GM20000 (cell line): ENCODE measurements around the gene PIM1.

Experiments used
- DNase-seq: peaks from one replicate; pipeline ENCODE4 v3.0.0; 2012; ENCODE audit warnings: low spot score
- CTCF ChIP-seq: IDR thresholded peaks from 2 replicates; pipeline ENCODE4 v1.5.1; 2012; ENCODE audit warnings: mild to moderate bottlenecking, control low read depth; ENCODE audit errors: extremely low read depth, missing control alignments

Gene PIM1

GRCh38 chr6:37210313-37210968 lies 40.5 kb downstream of the PIM1 start:
- peak; percentile 67 for DNase-seq
- peak; percentile 63 for TF ChIP-seq CTCF

GRCh38 chr6:37212268-37212667 lies 42.3 kb downstream of the PIM1 start:
- TF ChIP-seq CTCF = no peak
- no peak for DNase-seq

- no peak for DNase-seq
- TF ChIP-seq CTCF = no peak
Observed at GRCh38 chr6:37218061-37218460, 48.1 kb downstream of the PIM1 start.

GRCh38 chr6:37218511-37218910 lies 48.6 kb downstream of the PIM1 start:
- no peak for DNase-seq
- TF ChIP-seq CTCF = no peak

GRCh38 chr6:37221585-37222124 lies 51.7 kb downstream of the PIM1 start:
- DNase-seq = no peak
- no peak for TF ChIP-seq CTCF

GRCh38 chr6:37222125-37222967 lies 52.4 kb downstream of the PIM1 start:
- no peak for TF ChIP-seq CTCF
- DNase-seq = peak; percentile 83

GRCh38 chr6:37222992-37223391 lies 53.0 kb downstream of the PIM1 start:
- no peak for DNase-seq
- no peak for TF ChIP-seq CTCF
